ENCODE results near the gene DBNDD2. TPM values are rescaled to one million over a fixed set of nuclear protein-coding genes. Genes with fewer than 3 reads are reported as not detected.

DBNDD2 gene
- total RNA-seq, 4 donors from 2014 or later, result 12.1 to 47.4 (median 20.9) TPM

DNA sequence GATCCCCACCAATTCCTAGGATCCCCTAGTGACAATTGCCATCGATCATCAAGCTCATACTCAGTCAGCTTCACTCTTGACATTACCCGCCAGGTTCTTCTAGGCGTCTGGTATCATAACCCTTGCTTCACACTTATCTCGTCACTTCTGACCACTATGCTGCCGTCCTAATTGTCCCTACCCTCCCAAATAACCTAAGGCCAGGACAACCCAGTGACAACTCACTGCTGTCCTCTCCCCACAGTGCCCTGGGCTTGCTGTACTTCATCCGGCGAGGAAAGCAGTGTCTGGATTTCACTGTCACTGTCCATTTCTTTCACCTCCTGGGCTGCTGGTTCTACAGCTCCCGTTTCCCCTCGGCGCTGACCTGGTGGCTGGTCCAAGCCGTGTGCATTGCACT, 41.5 kb upstream of the DBNDD2 start:
- Histone ChIP-seq H3K9me3 (no peaks in the 10 kb centered on the region), H3K27me3 (no peaks in the 10 kb centered on the region), H3K4me3 (replicated peaks in 1 of 3) (no peak overlapping the region), H3K36me3 (peaks cover 23 to 27% of the 10 kb centered on the region in 2 donors), H3K27ac (no peak overlapping the region), H3K4me1 (peaks cover 12 to 13% of the 10 kb centered on the region in 2 donors)
- TF ChIP-seq, protein P1, sequence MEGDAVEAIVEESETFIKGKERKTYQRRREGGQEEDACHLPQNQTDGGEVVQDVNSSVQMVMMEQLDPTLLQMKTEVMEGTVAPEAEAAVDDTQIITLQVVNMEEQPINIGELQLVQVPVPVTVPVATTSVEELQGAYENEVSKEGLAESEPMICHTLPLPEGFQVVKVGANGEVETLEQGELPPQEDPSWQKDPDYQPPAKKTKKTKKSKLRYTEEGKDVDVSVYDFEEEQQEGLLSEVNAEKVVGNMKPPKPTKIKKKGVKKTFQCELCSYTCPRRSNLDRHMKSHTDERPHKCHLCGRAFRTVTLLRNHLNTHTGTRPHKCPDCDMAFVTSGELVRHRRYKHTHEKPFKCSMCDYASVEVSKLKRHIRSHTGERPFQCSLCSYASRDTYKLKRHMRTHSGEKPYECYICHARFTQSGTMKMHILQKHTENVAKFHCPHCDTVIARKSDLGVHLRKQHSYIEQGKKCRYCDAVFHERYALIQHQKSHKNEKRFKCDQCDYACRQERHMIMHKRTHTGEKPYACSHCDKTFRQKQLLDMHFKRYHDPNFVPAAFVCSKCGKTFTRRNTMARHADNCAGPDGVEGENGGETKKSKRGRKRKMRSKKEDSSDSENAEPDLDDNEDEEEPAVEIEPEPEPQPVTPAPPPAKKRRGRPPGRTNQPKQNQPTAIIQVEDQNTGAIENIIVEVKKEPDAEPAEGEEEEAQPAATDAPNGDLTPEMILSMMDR (IDR thresholded peaks at IDR 0.05), result no peak
- TF ChIP-seq POLR2A (IDR thresholded peaks at IDR 0.05), result no peak
- DNase-seq, result no peak
- WGBS, 2 donors, result 89 to 95% methylated on average over 10 to 11 of the region's 11 CpGs
- intact Hi-C loops (cut with DNase I), result no loop called here

DNA sequence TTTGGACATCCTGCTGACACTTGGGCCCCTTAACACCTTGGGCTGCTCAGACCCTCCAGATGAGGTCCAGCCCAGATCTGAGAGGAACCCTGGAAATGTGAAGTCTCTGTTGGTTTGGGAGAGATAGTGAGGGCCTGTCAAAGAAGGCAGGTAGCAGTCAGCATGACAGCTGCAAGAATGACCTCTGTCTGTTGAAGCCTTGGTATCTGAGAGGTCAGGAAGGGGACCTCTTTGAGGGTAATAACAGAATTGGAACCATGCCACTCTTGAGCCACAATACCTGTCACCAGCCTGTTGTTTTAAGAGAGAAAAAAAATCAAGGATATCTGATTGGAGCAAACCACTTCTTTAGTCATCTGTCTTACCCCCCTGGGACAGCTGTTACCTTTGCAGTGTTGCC, 41.0 kb upstream of the DBNDD2 start:
- Histone ChIP-seq H3K9me3 (no peaks in the 10 kb centered on the region), H3K27ac (no peak overlapping the region), H3K27me3 (no peaks in the 10 kb centered on the region), H3K4me1 (peaks cover 11 to 13% of the 10 kb centered on the region in 2 donors), H3K36me3 (peaks cover 23 to 27% of the 10 kb centered on the region in 2 donors), H3K4me3 (replicated peaks in 1 of 3) (no peak overlapping the region)
- intact Hi-C loops (cut with DNase I), result no loop called here
- no peak for DNase-seq
- no peak for TF ChIP-seq POLR2A (IDR thresholded peaks at IDR 0.05)
- TF ChIP-seq, protein P1 (IDR thresholded peaks at IDR 0.05), result no peak

DNA sequence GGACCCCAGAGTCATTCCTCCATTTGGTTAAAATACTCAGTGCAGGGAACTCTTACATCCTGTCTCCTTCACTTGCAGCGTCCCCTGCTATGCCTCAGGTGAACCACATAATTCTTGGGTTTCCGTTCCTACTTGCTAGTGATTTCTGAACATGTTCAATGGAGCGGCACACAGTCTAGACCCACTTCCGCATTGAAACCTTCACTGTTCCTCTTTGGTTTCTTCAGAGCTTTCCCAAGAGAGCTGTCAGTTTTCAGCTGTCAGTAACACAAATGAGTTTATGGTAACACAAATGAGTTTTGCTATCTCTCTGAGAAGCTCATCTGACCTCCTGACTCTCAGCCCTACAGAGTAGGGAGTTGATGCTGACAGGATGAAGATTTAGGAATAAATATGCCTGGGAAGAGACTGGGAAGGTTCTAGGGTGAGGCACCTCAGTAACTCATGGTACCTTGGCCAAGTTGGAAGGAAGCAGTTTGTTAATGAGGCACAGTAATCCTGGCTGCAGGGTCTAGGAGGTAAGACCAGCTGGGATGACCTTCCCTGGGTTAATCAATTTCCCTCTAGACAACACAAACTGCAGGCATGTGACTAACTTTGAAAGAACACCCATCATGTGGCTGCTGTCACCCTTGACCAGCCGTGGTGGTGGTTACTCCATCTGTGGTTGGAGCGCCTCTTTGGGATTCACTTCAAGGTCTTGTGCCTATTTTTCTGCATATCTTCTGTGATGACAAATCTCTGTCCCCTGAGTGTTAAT, 39.7 kb upstream of the DBNDD2 start:
- TF ChIP-seq, protein P1 (IDR thresholded peaks at IDR 0.05), result no peak
- no peak for TF ChIP-seq POLR2A (IDR thresholded peaks at IDR 0.05)
- WGBS, 2 donors, result 74 to 85% methylated on average over 6 of the region's 6 CpGs
- peaks cover 23 to 27% of the 10 kb centered on the region in 2 donors for H3K36me3 ChIP-seq
- no peak overlapping the region for H3K4me3 ChIP-seq (replicated peaks in 1 of 3)
- no peak for DNase-seq
- intact Hi-C loops (cut with DNase I), result no loop called here
- no peaks in the 10 kb centered on the region for H3K9me3 ChIP-seq
- H3K4me1 ChIP-seq, result peaks cover 8 to 16% of the 10 kb centered on the region in 2 donors
- no peaks in the 10 kb centered on the region for H3K27me3 ChIP-seq
- H3K27ac ChIP-seq, result no peak overlapping the region

DNA sequence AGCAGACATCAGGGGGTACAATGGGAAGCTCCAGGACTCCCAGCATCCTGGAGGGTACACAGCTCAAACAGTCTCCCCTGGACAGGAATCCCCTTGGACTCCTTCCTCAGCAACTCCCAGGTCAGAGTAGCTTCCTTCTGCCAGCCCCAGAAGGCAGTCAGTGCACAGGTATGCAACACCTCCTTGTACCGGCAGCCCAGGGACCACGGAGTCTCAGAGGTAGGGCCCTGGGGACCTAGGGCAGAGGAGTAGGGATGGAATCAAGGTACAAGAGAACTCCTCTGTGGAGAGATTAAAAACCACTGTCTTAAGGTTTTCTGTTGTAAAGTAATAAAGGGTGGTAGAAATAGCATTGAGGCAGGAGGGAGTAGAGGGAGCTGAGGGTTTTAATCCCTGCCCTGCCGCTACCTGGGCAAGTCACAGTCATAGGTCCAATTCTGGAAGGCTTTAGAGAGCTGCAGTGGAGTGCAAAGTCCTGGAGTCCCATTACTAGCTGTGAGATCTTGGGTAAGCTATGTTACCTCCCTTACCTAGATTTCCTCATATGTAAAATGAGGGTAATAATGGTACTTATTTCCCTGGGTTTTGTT, 37.4 kb upstream of the DBNDD2 start:
- intact Hi-C loops (cut with DNase I), result loop anchor here (5.0 kb wide), 2 partner anchors 53 to 67 kb away; no protein-coding TSS in a partner anchor

More for the DNA sequence above, 37.4 kb upstream of the DBNDD2 start:
- H3K27me3 ChIP-seq, result no peaks in the 10 kb centered on the region
- no peak for TF ChIP-seq POLR2A (IDR thresholded peaks at IDR 0.05)
- TF ChIP-seq, protein P1 (IDR thresholded peaks at IDR 0.05), result no peak
- no peak overlapping the region for H3K27ac ChIP-seq
- H3K36me3 ChIP-seq, result peaks cover 17 to 23% of the 10 kb centered on the region in 2 donors
- no peak overlapping the region for H3K4me3 ChIP-seq (replicated peaks in 1 of 3)
- 65 to 100% methylated on average over 3 of the region's 3 CpGs for WGBS, 2 donors
- peaks cover 0 to 12% of the 10 kb centered on the region in 2 donors for H3K4me1 ChIP-seq
- H3K9me3 ChIP-seq, result no peaks in the 10 kb centered on the region
- DNase-seq, result no peak

Measured in thyroid gland (tissue), 4 donors.